GM23338 (cell line): ENCODE data around the gene TNRC18. TPM values are rescaled to one million over a fixed set of nuclear protein-coding genes. Genes with fewer than 3 reads are reported as not detected.
A peak's percentile ranks its signal among the peaks of the same experiment; 100 is the strongest.

Experiments
- ATAC-seq: fragments of 200-7000 bp; cut with Tn5 transposase; 3 replicates; pipeline ENCODE4 v1.9.1; 2020
- DNase-seq: peaks from one replicate; pipeline ENCODE4 v3.0.0-alpha.2; 2015; ENCODE audit warnings: low spot score
- H2AFZ ChIP-seq: fragments of 200-600 bp; sonication (generic); 2 replicates; pipeline ENCODE4 v1.8.0; 2016; ENCODE audit warnings: antibody characterized with exemption, mild to moderate bottlenecking, moderate library complexity
- H3F3A ChIP-seq: fragments of 200-600 bp; sonication (generic); replicated peaks from 2 replicates; pipeline ENCODE4 v1.8.0; 2017; ENCODE audit warnings: antibody characterized with exemption, mixed run types, low read depth
- H3K27ac ChIP-seq: fragments of 200-600 bp; sonication (generic); 2 replicates; pipeline ENCODE4 v1.6.1; 2016; ENCODE audit warnings: low read depth
- H3K27me3 ChIP-seq: fragments of 200-600 bp; sonication (generic); 2 replicates; pipeline ENCODE4 v1.8.0; 2016; ENCODE audit warnings: mild to moderate bottlenecking, mixed run types, moderate library complexity; ENCODE audit not compliant: insufficient read depth
- H3K36me3 ChIP-seq: fragments of 200-600 bp; sonication (generic); 2 replicates; pipeline ENCODE4 v1.8.0; 2016; ENCODE audit warnings: mild to moderate bottlenecking; ENCODE audit not compliant: insufficient read depth
- H3K4me1 ChIP-seq: fragments of 200-600 bp; sonication (generic); 2 replicates; pipeline ENCODE4 v1.8.0; 2016; ENCODE audit warnings: mild to moderate bottlenecking, moderate library complexity; ENCODE audit not compliant: insufficient read depth
- H3K4me2 ChIP-seq: fragments of 200-600 bp; sonication (generic); 2 replicates; pipeline ENCODE4 v1.7.1; 2017; ENCODE audit warnings: mixed run types
- H3K4me3 ChIP-seq: fragments of 200-600 bp; sonication (generic); 2 replicates; pipeline ENCODE4 v1.6.1; 2016; ENCODE audit warnings: mixed run types
- H3K79me2 ChIP-seq: fragments of 200-600 bp; sonication (generic); replicated peaks from 2 replicates; pipeline ENCODE4 v1.8.0; 2017; ENCODE audit warnings: mild to moderate bottlenecking; ENCODE audit not compliant: insufficient read depth
- H3K9me2 ChIP-seq: fragments of 200-600 bp; sonication (generic); 2 replicates; pipeline ENCODE4 v1.8.0; 2017; ENCODE audit not compliant: insufficient read depth
- H4K20me1 ChIP-seq: fragments of 200-600 bp; sonication (generic); replicated peaks from 2 replicates; pipeline ENCODE4 v1.8.0; 2017; ENCODE audit warnings: mild to moderate bottlenecking; ENCODE audit not compliant: insufficient read depth
- H3K27ac Mint-ChIP-seq: 2 replicates; pipeline ENCODE4 v1.8.0; 2020; ENCODE audit warnings: inconsistent platforms, mild to moderate bottlenecking, moderate library complexity, mixed read lengths
- H3K27me3 Mint-ChIP-seq: 3 replicates; pipeline ENCODE4 v1.8.0; 2022; ENCODE audit warnings: low read depth, mild to moderate bottlenecking, moderate library complexity, mixed read lengths, inconsistent platforms; ENCODE audit not compliant: insufficient read depth, poor library complexity
- H3K36me3 Mint-ChIP-seq: 3 replicates; pipeline ENCODE4 v1.8.0; 2021; ENCODE audit warnings: low read depth, mild to moderate bottlenecking, inconsistent platforms, moderate library complexity, mixed read lengths
- H3K4me1 Mint-ChIP-seq: 3 replicates; pipeline ENCODE4 v1.8.0; 2020; ENCODE audit warnings: mild to moderate bottlenecking, inconsistent platforms, mixed read lengths
- H3K4me3 Mint-ChIP-seq: 3 replicates; pipeline ENCODE4 v1.8.0; 2021; ENCODE audit warnings: moderate library complexity, mild to moderate bottlenecking, inconsistent platforms, mixed read lengths
- H3K9me3 Mint-ChIP-seq: 3 replicates; pipeline ENCODE4 v1.8.0; 2020; ENCODE audit warnings: moderate library complexity, mild to moderate bottlenecking, inconsistent platforms, mixed read lengths
- EZH2 ChIP-seq: fragments of 200-600 bp; sonication (generic); IDR thresholded peaks from one replicate; pipeline ENCODE4 v1.8.0; 2017; ENCODE audit warnings: antibody characterized with exemption, mild to moderate bottlenecking, low read depth; ENCODE audit not compliant: unreplicated experiment
- JUNB ChIP-seq: IDR thresholded peaks from one replicate; pipeline ENCODE4 v1.6.1; 2016; ENCODE audit warnings: antibody characterized with exemption; ENCODE audit not compliant: unreplicated experiment
- NANOG ChIP-seq: IDR thresholded peaks from 2 replicates; pipeline ENCODE4 v1.6.1; 2016; ENCODE audit warnings: antibody characterized with exemption, borderline replicate concordance
- POLR2AphosphoS5 ChIP-seq: IDR thresholded peaks from 2 replicates; pipeline ENCODE4 v1.6.1; 2016; ENCODE audit warnings: antibody characterized with exemption, low read depth
- STAT1 ChIP-seq: IDR thresholded peaks from one replicate; pipeline ENCODE4 v1.6.1; 2016; ENCODE audit warnings: antibody characterized with exemption; ENCODE audit not compliant: unreplicated experiment
- ZNF331 ChIP-seq: fragments of 250-450 bp; sonication (Bioruptor Pico); IDR thresholded peaks from 2 replicates; pipeline ENCODE4 v1.5.0; 2020; ENCODE audit warnings: low read depth, mild to moderate bottlenecking, moderate library complexity
- polyA plus RNA-seq: library from polyadenylated mRNA; unstranded; fragments of >200 nt; fragmentation: Nextera tagmentation; extraction: Ambion mirVana; gene quantifications from 2 replicates; pipeline ENCODE4 v1.2.1, GENCODE V29; 2016
- total RNA-seq: library from RNA; depleted of rRNA; stranded (reverse); fragments of >200 nt; shearing (Covaris generic); gene quantifications from 2 replicates; pipeline ENCODE4 v1.2.3, GENCODE V29; 2014
- TF ChIP-seq, protein P1 (sequence below): fragments of 250-450 bp; sonication (Bioruptor Pico); IDR thresholded peaks from 2 replicates; pipeline ENCODE4 v1.5.0; 2020; ENCODE audit warnings: mild to moderate bottlenecking, moderate library complexity

TNRC18 gene
- total and polyA plus RNA-seq, 2 experiments from 2014 or later: 2.1 to 17.5 TPM

DNA sequence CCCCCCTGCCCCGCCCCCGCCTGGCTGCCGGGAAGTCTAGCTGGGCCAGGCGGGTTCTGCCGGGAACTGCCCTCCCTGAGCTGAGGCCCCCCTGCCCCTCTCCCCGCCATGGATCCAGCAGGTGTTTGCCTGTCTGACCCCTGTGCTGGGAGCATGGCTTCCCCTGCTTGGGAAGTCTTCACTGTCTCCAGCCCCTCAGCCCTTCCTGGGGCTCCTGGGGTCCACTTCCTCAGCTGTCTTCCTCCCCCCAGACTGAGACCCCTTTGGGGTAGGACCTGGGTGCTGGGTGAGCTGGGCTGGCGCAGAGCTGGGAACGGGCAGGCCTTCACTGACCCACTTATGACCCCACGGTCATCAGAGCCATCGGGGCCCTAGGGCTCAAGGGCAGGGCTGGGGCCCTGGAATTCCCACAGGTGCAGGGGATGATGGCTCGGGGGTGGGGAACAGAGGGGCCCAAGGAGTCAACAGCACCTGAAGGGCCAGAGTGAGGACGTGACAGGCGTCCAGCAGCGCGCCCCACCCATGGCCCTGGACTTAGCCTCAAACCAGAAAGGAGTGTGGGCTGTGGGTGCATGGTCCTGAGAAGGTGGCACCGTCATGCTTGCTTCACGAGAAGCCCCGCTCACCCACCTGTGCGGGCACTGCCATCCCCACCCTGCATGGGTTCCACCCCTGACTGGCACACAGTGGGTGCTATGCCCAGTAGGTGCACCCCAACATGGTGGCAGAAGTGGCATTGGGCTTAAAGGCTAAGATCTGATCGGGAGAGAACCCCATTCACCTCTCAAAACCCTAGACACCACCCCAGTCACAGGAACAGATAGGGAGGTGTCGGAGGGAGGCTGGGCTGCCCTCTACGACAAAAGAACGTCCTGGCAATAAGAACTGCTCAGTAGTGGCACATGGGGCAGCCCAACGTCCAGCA is 16.2 kb upstream of the TNRC18 start:
- no peaks in the 10 kb centered on the region for H3K4me1 ChIP-seq
- Mint-ChIP-seq H3K4me1 (no peaks in the 10 kb centered on the region), H3K27ac (no peak overlapping the region), H3K9me3 (peaks cover 17% of the 10 kb centered on the region), H3K27me3 (peaks cover 9% of the 10 kb centered on the region), H3K4me3 (no peak overlapping the region), H3K36me3 (peaks cover 12% of the 10 kb centered on the region)
- DNase-seq (no peak), ATAC-seq (peak; percentile 27)
- no peaks in the 10 kb centered on the region for H3K27me3 ChIP-seq
- H3K36me3 ChIP-seq: no peaks in the 10 kb centered on the region
- no peak overlapping the region for H3K4me2 ChIP-seq
- TF ChIP-seq NANOG: no peak
- TF ChIP-seq STAT1: no peak
- TF ChIP-seq POLR2AphosphoS5: no peak
- TF ChIP-seq, protein P1, sequence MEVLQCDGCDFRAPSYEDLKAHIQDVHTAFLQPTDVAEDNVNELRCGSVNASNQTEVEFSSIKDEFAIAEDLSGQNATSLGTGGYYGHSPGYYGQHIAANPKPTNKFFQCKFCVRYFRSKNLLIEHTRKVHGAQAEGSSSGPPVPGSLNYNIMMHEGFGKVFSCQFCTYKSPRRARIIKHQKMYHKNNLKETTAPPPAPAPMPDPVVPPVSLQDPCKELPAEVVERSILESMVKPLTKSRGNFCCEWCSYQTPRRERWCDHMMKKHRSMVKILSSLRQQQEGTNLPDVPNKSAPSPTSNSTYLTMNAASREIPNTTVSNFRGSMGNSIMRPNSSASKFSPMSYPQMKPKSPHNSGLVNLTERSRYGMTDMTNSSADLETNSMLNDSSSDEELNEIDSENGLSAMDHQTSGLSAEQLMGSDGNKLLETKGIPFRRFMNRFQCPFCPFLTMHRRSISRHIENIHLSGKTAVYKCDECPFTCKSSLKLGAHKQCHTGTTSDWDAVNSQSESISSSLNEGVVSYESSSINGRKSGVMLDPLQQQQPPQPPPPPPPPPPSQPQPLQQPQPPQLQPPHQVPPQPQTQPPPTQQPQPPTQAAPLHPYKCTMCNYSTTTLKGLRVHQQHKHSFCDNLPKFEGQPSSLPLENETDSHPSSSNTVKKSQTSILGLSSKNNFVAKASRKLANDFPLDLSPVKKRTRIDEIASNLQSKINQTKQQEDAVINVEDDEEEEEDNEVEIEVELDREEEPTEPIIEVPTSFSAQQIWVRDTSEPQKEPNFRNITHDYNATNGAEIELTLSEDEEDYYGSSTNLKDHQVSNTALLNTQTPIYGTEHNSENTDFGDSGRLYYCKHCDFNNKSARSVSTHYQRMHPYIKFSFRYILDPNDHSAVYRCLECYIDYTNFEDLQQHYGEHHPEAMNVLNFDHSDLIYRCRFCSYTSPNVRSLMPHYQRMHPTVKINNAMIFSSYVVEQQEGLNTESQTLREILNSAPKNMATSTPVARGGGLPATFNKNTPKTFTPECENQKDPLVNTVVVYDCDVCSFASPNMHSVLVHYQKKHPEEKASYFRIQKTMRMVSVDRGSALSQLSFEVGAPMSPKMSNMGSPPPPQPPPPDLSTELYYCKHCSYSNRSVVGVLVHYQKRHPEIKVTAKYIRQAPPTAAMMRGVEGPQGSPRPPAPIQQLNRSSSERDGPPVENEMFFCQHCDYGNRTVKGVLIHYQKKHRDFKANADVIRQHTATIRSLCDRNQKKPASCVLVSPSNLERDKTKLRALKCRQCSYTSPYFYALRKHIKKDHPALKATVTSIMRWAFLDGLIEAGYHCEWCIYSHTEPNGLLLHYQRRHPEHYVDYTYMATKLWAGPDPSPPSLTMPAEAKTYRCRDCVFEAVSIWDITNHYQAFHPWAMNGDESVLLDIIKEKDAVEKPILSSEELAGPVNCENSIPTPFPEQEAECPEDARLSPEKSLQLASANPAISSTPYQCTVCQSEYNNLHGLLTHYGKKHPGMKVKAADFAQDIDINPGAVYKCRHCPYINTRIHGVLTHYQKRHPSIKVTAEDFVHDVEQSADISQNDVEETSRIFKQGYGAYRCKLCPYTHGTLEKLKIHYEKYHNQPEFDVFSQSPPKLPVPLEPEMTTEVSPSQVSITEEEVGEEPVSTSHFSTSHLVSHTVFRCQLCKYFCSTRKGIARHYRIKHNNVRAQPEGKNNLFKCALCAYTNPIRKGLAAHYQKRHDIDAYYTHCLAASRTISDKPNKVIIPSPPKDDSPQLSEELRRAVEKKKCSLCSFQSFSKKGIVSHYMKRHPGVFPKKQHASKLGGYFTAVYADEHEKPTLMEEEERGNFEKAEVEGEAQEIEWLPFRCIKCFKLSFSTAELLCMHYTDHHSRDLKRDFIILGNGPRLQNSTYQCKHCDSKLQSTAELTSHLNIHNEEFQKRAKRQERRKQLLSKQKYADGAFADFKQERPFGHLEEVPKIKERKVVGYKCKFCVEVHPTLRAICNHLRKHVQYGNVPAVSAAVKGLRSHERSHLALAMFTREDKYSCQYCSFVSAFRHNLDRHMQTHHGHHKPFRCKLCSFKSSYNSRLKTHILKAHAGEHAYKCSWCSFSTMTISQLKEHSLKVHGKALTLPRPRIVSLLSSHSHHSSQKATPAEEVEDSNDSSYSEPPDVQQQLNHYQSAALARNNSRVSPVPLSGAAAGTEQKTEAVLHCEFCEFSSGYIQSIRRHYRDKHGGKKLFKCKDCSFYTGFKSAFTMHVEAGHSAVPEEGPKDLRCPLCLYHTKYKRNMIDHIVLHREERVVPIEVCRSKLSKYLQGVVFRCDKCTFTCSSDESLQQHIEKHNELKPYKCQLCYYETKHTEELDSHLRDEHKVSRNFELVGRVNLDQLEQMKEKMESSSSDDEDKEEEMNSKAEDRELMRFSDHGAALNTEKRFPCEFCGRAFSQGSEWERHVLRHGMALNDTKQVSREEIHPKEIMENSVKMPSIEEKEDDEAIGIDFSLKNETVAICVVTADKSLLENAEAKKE (CRISPR knock-in tag): no peak
- TF ChIP-seq JUNB: no peak
- no peak for TF ChIP-seq ZNF331 (CRISPR knock-in tag)
- no peak for TF ChIP-seq EZH2
- H3K9me2 ChIP-seq: no peaks in the 10 kb centered on the region
- no peaks in the 10 kb centered on the region for H4K20me1 ChIP-seq
- H3F3A ChIP-seq: no peaks in the 10 kb centered on the region
- H3K27ac ChIP-seq: no peak overlapping the region
- no peak overlapping the region for H3K4me3 ChIP-seq
- H2AFZ ChIP-seq: no peak overlapping the region
- no peaks in the 10 kb centered on the region for H3K79me2 ChIP-seq
